GM08714 (cell line): ENCODE measurements around the gene IRX2.

Experiments used
- H3K4me3 ChIP-seq: fragments of 200-500 bp; sonication (Bioruptor generic); 2 replicates; pipeline ENCODE4 v1.5.1; 2014; ENCODE audit warnings: mild to moderate bottlenecking, low read length, inconsistent platforms
- ZNF274 ChIP-seq: IDR thresholded peaks from 2 replicates; pipeline ENCODE4 v1.6.1; 2012; ENCODE audit warnings: mild to moderate bottlenecking, low read depth, low read length

IRX2 gene

DNA sequence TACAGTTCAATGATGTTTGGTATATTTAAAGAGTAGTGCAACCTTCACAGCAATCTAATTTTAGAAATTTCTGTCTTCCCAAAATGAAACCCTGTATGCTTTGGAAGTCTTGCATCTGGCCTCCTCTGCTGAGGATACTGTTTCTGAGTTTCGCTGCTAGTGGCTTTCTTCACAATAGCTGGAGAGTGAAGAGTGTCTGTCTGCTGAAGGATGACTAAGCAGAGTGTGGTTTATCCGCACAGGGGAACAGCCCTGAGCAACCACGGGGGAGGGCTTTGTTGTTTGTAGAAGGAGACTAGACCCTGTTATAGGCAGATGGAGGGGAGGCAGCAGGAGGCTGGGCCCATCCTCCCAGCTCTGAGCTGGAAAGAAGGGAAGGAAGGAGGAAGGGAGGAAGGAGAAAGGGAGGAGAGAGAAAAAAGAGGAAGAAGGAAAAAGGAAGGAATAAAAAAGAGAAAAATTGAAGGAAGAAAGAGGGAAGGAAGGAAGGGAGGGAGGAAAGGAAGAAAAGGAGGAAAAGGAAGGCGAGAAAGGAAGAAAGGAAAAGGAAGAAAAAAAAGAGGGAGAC lies 10.5 kb upstream of the IRX2 start:
- H3K4me3 ChIP-seq, result no peak overlapping the region
- no peak for TF ChIP-seq ZNF274

DNA sequence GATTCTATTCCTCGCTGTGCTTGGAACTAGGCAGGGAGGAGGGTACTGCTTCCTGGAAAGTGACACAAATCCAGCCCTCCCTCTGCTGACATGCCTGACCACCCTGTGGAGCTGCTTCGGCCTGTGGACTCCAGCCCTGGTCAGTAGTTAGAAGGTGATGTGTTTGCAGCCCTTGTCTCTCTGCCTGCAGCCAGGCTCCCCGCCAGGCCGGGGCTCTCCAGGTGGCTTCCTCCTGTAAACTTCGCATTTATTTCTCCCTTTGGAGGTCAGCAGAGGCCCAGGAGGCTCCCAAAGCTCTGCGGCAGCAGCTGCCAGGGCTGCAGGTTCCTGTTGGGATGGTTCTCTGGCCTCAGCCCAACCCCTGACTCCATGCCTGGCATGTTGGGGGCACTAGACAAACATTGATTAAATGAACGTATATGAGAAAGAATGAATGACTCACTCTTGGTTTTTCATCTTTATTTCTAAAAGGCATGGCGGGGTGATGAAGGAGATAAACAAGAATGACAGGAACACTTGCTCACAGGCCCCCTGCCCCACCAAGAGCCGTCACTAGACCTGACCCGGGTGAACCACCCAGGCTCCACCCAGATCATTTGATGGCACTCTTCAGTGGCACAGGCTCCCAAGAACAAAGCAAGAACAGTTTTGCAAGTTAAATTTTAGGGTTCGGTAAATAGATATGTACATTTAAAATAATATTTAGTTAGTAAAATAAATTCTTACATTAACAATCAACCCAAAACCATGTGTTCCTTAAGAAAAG lies 8.4 kb upstream of the IRX2 start:
- H3K4me3 ChIP-seq, result no peak overlapping the region
- TF ChIP-seq ZNF274, result no peak

DNA sequence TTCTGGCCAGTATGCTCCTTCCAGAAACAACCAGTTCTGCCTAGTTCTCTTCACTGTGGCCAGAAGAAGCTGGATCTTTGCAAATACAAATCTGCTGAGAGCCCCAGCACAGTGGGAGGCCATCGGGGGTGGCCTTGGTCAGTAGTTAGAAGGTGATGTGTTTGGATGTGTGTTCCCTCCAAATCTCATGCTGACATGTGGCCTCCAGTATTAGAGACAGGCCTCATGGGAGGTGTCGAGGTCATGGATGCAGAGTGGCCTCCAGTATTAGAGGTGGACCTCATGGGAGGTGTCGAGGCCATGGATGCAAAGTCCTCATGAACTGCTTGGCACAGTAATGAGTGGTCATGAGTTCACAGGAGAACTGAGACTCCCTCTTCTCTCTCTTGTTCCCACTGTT lies 7.6 kb upstream of the IRX2 start:
- H3K4me3 ChIP-seq, result no peak overlapping the region
- no peak for TF ChIP-seq ZNF274

DNA sequence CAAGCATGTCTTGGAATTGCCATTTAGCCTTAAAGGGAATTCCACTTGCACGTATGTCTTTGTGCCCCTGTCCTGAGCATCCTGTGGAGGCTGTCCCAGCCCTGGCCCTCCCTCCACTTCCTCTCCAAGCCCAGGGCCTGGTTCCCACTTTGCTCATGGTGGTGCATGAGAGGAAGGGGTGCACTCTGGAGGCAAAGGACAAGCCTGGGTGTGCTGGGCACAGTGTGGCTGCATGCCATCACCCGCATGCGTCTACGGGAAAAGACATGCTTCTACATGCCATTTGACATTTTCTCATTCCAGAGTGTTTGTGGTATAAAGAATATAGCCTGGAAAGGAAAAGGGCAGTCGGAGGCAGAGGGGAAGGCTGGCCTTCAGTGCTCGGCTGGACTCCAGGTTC lies 7.2 kb upstream of the IRX2 start:
- no peak overlapping the region for H3K4me3 ChIP-seq

DNA sequence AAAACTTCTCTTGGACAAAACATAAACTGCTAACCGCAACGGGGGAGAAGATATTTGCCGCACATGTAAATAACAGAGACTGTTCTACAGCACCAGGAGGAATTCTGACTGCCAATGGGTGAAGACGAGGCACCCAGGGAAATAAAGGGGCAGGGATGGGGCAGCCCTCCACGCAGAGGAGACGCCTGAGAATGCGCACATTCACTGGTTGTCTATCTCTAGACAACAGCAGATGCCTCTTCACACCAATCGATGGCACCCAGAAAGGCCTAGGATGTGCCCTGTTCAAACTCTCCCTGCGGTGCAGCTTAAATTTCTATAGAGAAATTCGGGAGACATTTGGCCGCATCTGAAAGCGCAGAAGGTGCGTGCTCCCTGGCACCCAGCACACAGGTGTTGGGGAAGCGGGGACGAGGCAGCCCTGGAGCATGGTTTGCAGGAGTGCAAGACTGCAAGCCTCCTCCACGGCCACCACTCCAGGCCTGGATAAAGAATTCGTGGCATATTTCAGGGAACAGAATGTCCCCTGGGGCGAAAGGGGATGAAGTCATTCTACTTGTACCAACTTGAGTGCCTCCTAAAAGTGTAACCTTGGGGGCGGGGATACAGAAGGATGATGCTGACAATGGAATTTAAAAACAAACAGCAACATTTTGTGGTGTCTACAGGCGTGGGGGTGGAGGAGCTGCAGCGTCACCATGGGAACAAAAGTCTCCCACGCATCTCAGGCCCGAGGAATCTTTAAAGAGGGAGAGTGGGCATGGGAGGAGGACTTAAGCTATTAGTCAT lies 6.3 kb upstream of the IRX2 start:
- no peak for TF ChIP-seq ZNF274
- no peak overlapping the region for H3K4me3 ChIP-seq

More for the DNA sequence above, 7.2 kb upstream of the IRX2 start:
- TF ChIP-seq ZNF274, result no peak

DNA sequence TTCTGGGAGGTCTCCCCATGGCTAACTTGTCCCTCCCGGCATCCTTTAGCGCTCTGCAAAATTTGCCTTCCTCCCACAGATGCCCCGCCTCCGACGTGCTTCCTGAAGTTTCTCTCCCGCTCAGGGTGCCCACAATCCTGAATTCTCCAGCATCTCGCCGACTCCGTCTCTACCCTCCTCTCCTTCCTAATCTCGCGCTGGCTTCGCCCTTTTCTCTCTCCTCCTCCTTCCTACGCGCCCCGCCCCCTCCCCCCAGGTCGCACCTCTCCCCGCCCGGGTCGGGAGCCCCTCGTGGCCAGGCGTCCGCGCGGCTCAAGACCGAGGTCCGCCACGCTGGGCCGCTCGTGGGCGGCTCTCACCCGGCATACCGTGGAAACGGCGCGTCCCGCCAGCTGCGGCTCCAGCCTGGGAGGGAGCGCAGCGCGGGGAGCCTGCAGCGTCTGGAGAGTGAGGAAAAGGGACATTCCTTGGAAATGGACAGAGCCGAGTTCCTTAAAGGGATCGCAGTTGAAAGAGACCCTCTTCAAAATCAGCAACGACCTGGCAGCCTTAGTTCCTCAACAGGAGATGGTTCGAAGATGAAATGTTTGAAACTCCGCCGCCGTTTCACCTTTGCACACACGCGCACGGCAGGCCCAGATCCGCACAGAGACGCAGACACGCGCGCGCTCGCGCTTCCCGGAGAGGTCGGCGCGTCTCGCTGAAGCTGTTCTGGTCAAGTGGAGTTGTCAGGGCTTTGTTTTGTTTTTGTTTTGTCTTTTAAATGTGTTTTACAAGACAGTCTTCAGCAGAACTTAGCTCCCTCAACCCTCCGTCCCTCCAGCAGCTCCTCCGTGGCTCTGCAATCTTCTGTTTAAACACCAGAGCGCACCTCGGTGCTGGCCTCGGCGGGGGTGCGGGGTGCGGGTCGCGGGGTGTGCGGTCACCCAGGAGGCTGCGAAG lies 5.0 kb upstream of the IRX2 start:
- no peak for TF ChIP-seq ZNF274
- H3K4me3 ChIP-seq, result no peak overlapping the region; the same call in 1 of the 2 replicates

DNA sequence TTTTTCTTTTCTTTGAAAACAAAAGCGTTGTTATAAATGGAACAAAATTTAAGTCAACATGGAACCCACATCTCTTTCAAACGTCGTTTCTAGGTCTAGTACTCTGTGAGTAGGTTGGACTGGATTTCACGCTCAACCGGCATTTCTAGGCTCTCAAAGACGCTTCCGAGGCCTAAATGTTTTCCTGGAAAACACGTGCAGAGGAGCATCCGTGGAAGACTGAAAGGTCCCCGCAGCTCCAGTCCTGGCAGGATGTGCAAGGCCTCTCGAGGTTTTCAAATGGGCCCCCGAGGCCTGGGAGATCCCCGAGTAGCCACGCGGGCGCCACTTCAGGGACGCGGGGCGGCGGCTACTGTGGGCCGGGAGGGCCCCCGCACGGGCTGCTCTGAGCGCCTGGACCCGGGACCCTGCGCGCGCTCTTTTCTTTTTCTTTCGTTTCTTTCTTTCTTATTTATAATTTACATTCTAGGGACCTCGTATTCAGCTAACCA lies 4.2 kb upstream of the IRX2 start:
- H3K4me3 ChIP-seq, result no peak overlapping the region; the same call in 1 of the 2 replicates

DNA sequence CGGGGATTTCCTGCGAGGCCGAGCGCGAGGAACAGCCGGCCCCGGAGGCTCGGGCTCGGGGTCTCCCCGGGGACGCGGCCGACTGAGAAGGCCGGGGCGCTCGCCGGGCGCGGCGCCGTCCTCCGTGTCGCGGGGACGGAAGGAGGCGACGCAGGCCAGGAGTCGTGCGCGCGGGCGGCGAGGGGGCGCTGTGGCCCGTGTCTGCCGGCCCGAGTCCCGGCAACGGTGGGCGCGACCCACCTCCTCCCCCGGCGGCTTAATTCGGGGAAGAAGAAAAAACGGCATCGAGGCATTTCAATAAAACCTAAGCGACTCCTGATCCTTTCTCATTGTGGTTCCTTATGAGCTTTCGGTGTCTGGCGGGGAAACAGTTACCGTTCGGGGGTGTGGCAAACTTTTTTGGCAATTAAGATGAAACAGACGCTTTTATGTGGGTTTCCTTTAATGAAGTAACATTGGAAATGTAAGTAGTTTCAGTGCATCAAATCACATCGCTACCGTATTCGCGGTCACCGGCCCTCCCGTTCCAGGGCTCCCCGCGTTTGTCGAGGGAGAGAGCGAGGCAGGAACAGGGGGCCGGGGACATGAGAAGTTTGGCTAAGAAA lies 3.7 kb upstream of the IRX2 start:
- TF ChIP-seq ZNF274, result no peak
- no peak overlapping the region for H3K4me3 ChIP-seq

More for the DNA sequence above, 4.2 kb upstream of the IRX2 start:
- TF ChIP-seq ZNF274, result no peak

DNA sequence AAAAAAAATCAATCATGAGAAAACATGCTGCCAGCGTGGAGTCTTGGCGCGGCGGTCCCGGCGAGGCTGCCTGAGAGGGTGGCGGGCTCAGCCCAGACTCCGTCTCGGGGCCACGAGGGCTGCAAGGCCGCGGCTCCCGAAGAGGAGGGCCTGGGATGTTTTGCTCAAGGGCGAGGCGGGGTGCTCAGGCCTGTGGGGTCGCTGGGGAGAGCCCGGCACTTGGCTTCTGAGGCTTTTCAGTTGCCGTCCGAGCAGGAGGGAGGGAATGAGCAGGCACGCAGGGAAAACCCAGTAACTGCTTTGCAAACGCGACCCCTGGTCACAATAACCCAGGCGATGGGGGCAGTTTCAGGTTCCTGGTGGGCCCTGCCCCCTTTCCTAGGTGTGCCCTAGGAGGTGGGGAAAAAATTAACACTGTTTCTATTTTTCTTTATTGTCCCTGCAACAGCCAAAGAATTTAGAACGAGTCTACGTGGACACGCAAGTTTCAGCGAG lies 3.2 kb upstream of the IRX2 start:
- H3K4me3 ChIP-seq, result no peak overlapping the region

DNA sequence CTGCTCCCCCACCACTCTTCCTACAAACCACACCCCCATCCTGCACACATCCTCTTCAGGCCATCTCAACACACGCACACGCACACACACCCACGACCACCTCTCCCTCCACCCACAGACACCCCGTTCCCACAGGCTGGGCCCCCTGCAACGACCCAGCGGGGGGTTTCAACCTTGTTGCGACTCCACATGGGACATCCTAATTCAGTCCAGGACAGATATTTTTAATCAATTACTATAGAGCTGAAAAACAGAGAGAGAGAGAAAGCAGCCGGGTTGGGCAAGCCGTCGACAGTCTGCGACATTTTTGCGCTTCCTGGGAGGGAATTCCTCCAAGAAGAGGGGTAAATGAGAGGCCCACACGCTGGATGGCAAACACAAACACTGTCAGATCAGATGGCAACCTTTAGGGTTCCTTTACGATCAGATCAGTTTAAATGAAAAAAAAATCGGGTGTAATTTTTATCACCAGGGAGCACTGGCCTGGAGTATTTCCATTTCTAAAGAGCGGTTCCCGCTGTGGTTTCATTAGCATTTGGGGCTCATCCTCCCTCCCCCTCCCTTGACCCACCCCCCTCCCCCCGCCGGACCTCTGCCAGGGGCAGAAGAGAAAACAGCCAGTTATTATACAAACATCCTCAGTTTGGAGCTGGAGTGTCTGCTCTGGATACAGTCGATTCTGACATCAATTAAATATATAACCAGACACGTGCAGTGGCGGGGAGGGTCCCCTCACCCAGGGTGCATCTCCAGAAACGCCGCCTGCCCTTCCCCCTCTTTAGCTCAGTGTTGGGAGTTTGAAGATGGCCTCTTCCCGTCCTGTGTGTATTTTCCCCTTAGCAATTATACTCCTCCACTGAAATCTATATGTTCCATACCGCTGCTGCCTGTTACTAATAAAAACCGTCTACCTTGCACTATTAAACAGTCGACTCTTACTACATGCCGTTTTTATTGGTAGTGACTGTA lies 2.3 kb upstream of the IRX2 start:
- H3K4me3 ChIP-seq, result no peak overlapping the region
- no peak for TF ChIP-seq ZNF274

More for the DNA sequence above, 3.2 kb upstream of the IRX2 start:
- TF ChIP-seq ZNF274, result no peak

DNA sequence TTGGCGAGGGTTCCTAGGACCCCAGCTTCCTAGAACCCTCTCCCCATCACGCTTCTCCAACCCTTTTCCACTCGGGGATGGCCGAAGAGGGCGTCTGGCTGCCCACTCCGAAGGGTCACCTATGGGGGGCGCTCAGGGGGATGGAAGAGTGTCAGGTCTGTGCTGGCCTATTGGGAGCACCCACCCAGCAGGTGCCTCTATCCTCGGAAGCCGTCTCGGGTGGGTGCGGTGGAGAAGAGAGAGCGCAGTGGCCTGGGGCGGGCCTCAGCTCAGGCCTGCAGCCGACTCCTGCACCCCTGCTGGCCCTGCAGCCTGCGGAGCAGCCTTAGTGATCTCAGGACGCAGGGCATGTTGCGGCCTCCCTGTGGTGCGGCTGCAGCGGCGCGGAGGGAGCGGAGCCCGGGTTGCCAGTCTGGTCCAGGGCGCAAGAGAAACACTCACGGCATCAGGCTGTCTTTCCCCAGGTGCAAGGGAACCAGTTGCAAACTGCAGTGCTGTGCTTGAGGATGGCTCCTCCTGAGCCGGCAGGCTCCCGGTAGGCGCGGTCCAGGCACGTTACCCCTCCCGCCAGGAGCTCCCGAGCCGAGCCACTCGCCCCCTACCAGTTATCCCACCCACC lies 1.5 kb upstream of the IRX2 start:
- no peak overlapping the region for H3K4me3 ChIP-seq
- no peak for TF ChIP-seq ZNF274
